Neural cell (in vitro differentiated cells): ENCODE data around the gene PTPRN2. TPM values are rescaled to one million over a fixed set of nuclear protein-coding genes. Genes with fewer than 3 reads are reported as not detected.

Source experiments
- H2AFZ ChIP-seq: fragments of 200-600, 300-800 bp; sonication (generic), shearing (Covaris generic); 2 replicates; pipeline ENCODE4 v1.6.0; 2014; ENCODE audit warnings: low read depth, mild to moderate bottlenecking, antibody characterized with exemption, low read length, moderate library complexity
- H3F3A ChIP-seq: fragments of 200-600 bp; shearing (Covaris generic); 2 replicates; pipeline ENCODE4 v1.6.1; 2016; ENCODE audit warnings: mild to moderate bottlenecking, moderate library complexity, mixed read lengths, antibody characterized with exemption, low read length; ENCODE audit not compliant: insufficient read depth, poor library complexity, severe bottlenecking
- H3K27ac ChIP-seq: fragments of 200-600, 300-800 bp; sonication (generic), shearing (Covaris generic); 2 replicates; pipeline ENCODE4 v1.5.1; 2014; ENCODE audit warnings: mild to moderate bottlenecking, low read length, moderate library complexity
- H3K27me3 ChIP-seq: fragments of 300-800, 200-600 bp; sonication (generic), shearing (Covaris generic); 2 replicates; pipeline ENCODE4 v1.6.0; 2014; ENCODE audit warnings: mild to moderate bottlenecking, low read depth, low read length, moderate library complexity; ENCODE audit not compliant: insufficient read depth
- H3K36me3 ChIP-seq: fragments of 300-800, 200-600 bp; sonication (generic), shearing (Covaris generic); 2 replicates; pipeline ENCODE4 v1.5.1; 2014; ENCODE audit warnings: mild to moderate bottlenecking, antibody characterized with exemption, low read length, moderate library complexity; ENCODE audit not compliant: insufficient read depth
- H3K4me2 ChIP-seq: fragments of 300-800, 200-600 bp; sonication (generic), shearing (Covaris generic); 2 replicates; pipeline ENCODE4 v1.6.0; 2014; ENCODE audit warnings: mild to moderate bottlenecking, low read length
- H3K4me3 ChIP-seq: fragments of 300-800, 200-600 bp; sonication (generic), shearing (Covaris generic); 2 replicates; pipeline ENCODE4 v1.5.1; 2014; ENCODE audit warnings: mild to moderate bottlenecking, low read length, moderate library complexity
- H3K79me2 ChIP-seq: fragments of 200-600 bp; shearing (Covaris generic); replicated peaks from 2 replicates; pipeline ENCODE4 v1.6.0; 2014; ENCODE audit warnings: mild to moderate bottlenecking, low read length, moderate library complexity; ENCODE audit not compliant: insufficient read depth
- H3K9ac ChIP-seq: fragments of 300-800, 200-600 bp; sonication (generic), shearing (Covaris generic); 2 replicates; pipeline ENCODE4 v1.6.1; 2016; ENCODE audit warnings: mild to moderate bottlenecking, low read length, mixed read lengths
- H3K9me2 ChIP-seq: fragments of 200-600 bp; shearing (Covaris generic); 2 replicates; pipeline ENCODE4 v1.6.1; 2016; ENCODE audit warnings: mild to moderate bottlenecking, low read length, mixed read lengths; ENCODE audit not compliant: insufficient read depth
- H3K9me3 ChIP-seq: fragments of 200-600, 300-800 bp; sonication (generic), shearing (Covaris generic); 2 replicates; pipeline ENCODE4 v1.6.1; 2016; ENCODE audit warnings: mild to moderate bottlenecking, mixed run types, low read length, moderate library complexity, mixed read lengths
- H4K20me1 ChIP-seq: fragments of 200-600 bp; shearing (Covaris generic); 2 replicates; pipeline ENCODE4 v1.6.1; 2016; ENCODE audit warnings: mild to moderate bottlenecking, mixed run types; ENCODE audit not compliant: insufficient read depth
- CTCF ChIP-seq: fragments of 450-650 bp; IDR thresholded peaks from 2 replicates; pipeline ENCODE4 v1.5.1; 2014; ENCODE audit warnings: antibody characterized with exemption, mild to moderate bottlenecking, moderate library complexity; ENCODE audit not compliant: poor library complexity, severe bottlenecking
- EP300 ChIP-seq: fragments of 450-650 bp; conservative IDR thresholded peaks from 2 replicates; pipeline ENCODE4 v1.6.1; 2014; ENCODE audit warnings: antibody characterized with exemption, mild to moderate bottlenecking, moderate library complexity; ENCODE audit not compliant: poor library complexity, severe bottlenecking
- EZH2 ChIP-seq: fragments of 200-600, 300-800 bp; shearing (Covaris generic), sonication (generic); IDR thresholded peaks from 2 replicates; pipeline ENCODE4 v1.6.1; 2014; ENCODE audit warnings: antibody characterized with exemption, low read length, borderline replicate concordance, mild to moderate bottlenecking; ENCODE audit not compliant: insufficient read depth, poor library complexity, severe bottlenecking
- MXI1 ChIP-seq: fragments of 450-650 bp; conservative IDR thresholded peaks from 2 replicates; pipeline ENCODE4 v1.6.1; 2014; ENCODE audit warnings: antibody characterized with exemption, mild to moderate bottlenecking; ENCODE audit not compliant: poor library complexity, severe bottlenecking
- POLR2AphosphoS5 ChIP-seq: IDR thresholded peaks from 2 replicates; pipeline ENCODE4 v1.6.1; 2012
- RAD21 ChIP-seq: fragments of 450-650 bp; conservative IDR thresholded peaks from 2 replicates; pipeline ENCODE4 v1.6.1; 2014; ENCODE audit warnings: antibody characterized with exemption, mild to moderate bottlenecking, moderate library complexity
- REST ChIP-seq: IDR thresholded peaks from 2 replicates; pipeline ENCODE4 v1.6.1; 2012; ENCODE audit warnings: borderline replicate concordance
- SMC3 ChIP-seq: fragments of 450-650 bp; conservative IDR thresholded peaks from 2 replicates; pipeline ENCODE4 v1.6.1; 2014; ENCODE audit warnings: antibody characterized with exemption, mild to moderate bottlenecking, moderate library complexity; ENCODE audit not compliant: poor library complexity
- TAF1 ChIP-seq: IDR thresholded peaks from 2 replicates; pipeline ENCODE4 v1.6.1; 2012; ENCODE audit warnings: low read depth
- polyA plus RNA-seq: library from polyadenylated mRNA; depleted of rRNA; stranded (reverse); fragments of >200 nt; gene quantifications from 2 replicates; pipeline ENCODE4 v1.2.3, GENCODE V29; 2014

The PTPRN2 gene
- polyA plus RNA-seq, 1 donor from 2014 or later: 31.0 TPM

GRCh38 chr7:157574914-157575586 lies 1012.6 kb downstream of the PTPRN2 start:
- Histone ChIP-seq H3K9me3 (no peaks in the 10 kb centered on the region), H3K27me3 (no peaks in the 10 kb centered on the region)

More at GRCh38 chr7:157574914-157575586, 1012.6 kb downstream of the PTPRN2 start:
- H3K9me2 ChIP-seq: no peaks in the 10 kb centered on the region
- H3K4me3 ChIP-seq: peak overlapping the region; percentile 19
- peak overlapping the region; percentile 58 for H3K27ac ChIP-seq
- no peak overlapping the region for H2AFZ ChIP-seq
- no peak overlapping the region for H3K9ac ChIP-seq
- peaks cover 24% of the 10 kb centered on the region for H3K36me3 ChIP-seq
- TF ChIP-seq REST: no peak
- no peak for TF ChIP-seq EP300
- no peak for TF ChIP-seq CTCF
- TF ChIP-seq POLR2AphosphoS5: no peak
- TF ChIP-seq EZH2: no peak
- TF ChIP-seq SMC3: no peak
- TF ChIP-seq TAF1: no peak
- no peak for TF ChIP-seq MXI1
- no peak for TF ChIP-seq RAD21
- H3K4me2 ChIP-seq: no peak overlapping the region
- peaks cover 4% of the 10 kb centered on the region for H3K79me2 ChIP-seq
- no peaks in the 10 kb centered on the region for H4K20me1 ChIP-seq
- H3F3A ChIP-seq: no peaks in the 10 kb centered on the region
